K562 (cell line): ENCODE results near the gene PLTP.

Experiments used
- ELF4 ChIP-seq: fragments of 450-650 bp; formaldehyde crosslinking; IDR thresholded peaks from 2 replicates; pipeline ENCODE4 v1.4.0; 2022; ENCODE audit warnings: missing genetic modification characterization
- ESRRA ChIP-seq: fragments of 450-650 bp; IDR thresholded peaks from 2 replicates; pipeline ENCODE4 v1.6.1; 2014; ENCODE audit warnings: low read depth, mild to moderate bottlenecking, moderate library complexity, borderline replicate concordance
- FOXJ3 ChIP-seq: sonication (generic); formaldehyde crosslinking; IDR thresholded peaks from 2 replicates; pipeline ENCODE4 v1.4.0; 2020; ENCODE audit warnings: mild to moderate bottlenecking, missing genetic modification reagents
- HSF4 ChIP-seq: fragments of 250-450 bp; sonication (Bioruptor Pico); IDR thresholded peaks from 2 replicates; pipeline ENCODE4 v2.1.2; 2022; ENCODE audit warnings: mild to moderate bottlenecking, moderate library complexity, borderline replicate concordance
- IRF2 ChIP-seq: sonication (generic); formaldehyde crosslinking; IDR thresholded peaks from 2 replicates; pipeline ENCODE4 v1.8.1; 2022; ENCODE audit warnings: mild to moderate bottlenecking, missing genetic modification reagents
- JUNB ChIP-seq: fragments of 450-650 bp; formaldehyde crosslinking; conservative IDR thresholded peaks from 2 replicates; pipeline ENCODE4 v1.4.0; 2020; ENCODE audit warnings: mild to moderate bottlenecking
- MXI1 ChIP-seq: IDR thresholded peaks from 2 replicates; pipeline ENCODE4 v1.6.1; 2011; ENCODE audit warnings: low read depth, mild to moderate bottlenecking, improper control_type of control experiment, low read length
- PHB2 ChIP-seq: fragments of 450-650 bp; IDR thresholded peaks from 2 replicates; pipeline ENCODE4 v1.6.1; 2017; ENCODE audit warnings: low read depth
- RERE ChIP-seq: sonication (generic); formaldehyde crosslinking; IDR thresholded peaks from 2 replicates; pipeline ENCODE4 v1.8.0; 2023; ENCODE audit warnings: missing genetic modification reagents, mild to moderate bottlenecking, borderline replicate concordance
- TF ChIP-seq, protein P1 (sequence below), 3 experiments: IDR thresholded peaks in 2 of 3; conservative IDR thresholded peaks in 1 of 3; 2 replicates each; pipeline ENCODE4 v1.5.1; 2011 to 2012; ENCODE audit warnings: low read length in 3 of 3, mild to moderate bottlenecking in 3 of 3, control low read depth in 2 of 3, improper control_type of control experiment in 1 of 3, inconsistent platforms in 1 of 3, low read depth in 1 of 3, mixed read lengths in 1 of 3, moderate library complexity in 1 of 3; ENCODE audit not compliant: insufficient read depth in 2 of 3
- TF ChIP-seq, protein P2 (sequence below): sonication (generic); formaldehyde crosslinking; IDR thresholded peaks from 2 replicates; pipeline ENCODE4 v1.9.0; 2022; ENCODE audit warnings: mild to moderate bottlenecking, missing genetic modification reagents

DNA sequence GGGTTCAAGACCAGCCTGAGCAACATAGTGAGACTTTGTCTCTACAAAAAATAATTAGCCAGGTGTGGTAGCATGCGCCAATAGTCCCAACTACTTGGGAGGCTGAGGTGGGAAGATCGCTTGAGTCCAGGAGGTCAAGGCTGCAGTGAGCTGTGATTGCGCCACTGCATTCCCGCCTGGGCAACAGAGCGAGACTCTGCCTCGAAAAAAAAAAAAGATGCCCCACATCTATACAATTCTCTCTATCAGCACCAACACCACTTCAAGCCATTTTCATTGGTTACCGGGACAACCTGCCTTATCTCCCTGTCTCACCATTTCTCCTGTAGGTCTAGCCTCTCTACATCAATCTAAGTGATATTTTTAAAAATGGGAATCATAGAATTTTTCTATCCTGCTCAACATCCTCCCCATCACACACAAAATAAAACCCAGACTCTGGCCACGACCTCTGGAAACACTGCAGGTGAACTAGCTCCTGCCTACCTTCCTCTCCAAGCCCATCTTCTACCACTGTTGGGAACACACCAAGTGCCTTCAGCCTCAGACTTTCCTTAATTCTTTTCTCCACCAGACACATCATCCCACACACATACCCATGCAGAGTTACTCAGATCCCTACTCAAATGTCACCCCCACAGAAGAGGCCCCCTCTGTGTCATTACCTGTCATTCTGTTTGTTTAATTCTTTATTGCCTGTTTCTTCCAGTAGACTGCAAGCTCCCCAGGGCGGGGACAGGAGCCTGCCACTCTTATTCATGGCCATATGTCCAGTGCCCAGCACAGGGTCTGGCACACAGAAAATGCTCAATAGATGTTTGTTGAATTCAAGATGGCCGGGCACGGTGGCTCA is 9.6 kb upstream of the PLTP start:
- TF ChIP-seq, protein P1, sequence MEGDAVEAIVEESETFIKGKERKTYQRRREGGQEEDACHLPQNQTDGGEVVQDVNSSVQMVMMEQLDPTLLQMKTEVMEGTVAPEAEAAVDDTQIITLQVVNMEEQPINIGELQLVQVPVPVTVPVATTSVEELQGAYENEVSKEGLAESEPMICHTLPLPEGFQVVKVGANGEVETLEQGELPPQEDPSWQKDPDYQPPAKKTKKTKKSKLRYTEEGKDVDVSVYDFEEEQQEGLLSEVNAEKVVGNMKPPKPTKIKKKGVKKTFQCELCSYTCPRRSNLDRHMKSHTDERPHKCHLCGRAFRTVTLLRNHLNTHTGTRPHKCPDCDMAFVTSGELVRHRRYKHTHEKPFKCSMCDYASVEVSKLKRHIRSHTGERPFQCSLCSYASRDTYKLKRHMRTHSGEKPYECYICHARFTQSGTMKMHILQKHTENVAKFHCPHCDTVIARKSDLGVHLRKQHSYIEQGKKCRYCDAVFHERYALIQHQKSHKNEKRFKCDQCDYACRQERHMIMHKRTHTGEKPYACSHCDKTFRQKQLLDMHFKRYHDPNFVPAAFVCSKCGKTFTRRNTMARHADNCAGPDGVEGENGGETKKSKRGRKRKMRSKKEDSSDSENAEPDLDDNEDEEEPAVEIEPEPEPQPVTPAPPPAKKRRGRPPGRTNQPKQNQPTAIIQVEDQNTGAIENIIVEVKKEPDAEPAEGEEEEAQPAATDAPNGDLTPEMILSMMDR (IDR thresholded peaks at IDR 0.05 in 2 of 3, conservative IDR thresholded peaks at IDR 0.05 in 1 of 3; ENCODE audit: insufficient read depth in 2 of 3, low read depth in 1 of 3, low read length in 3 of 3): no peak
- TF ChIP-seq, protein P2, sequence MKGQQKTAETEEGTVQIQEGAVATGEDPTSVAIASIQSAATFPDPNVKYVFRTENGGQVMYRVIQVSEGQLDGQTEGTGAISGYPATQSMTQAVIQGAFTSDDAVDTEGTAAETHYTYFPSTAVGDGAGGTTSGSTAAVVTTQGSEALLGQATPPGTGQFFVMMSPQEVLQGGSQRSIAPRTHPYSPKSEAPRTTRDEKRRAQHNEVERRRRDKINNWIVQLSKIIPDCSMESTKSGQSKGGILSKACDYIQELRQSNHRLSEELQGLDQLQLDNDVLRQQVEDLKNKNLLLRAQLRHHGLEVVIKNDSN (CRISPR knock-in tag): no peak
- TF ChIP-seq PHB2 (no peak), ESRRA (no peak), ELF4 (CRISPR knock-in tag) (no peak), IRF2 (no peak), JUNB (no peak), HSF4 (CRISPR knock-in tag) (no peak), RERE (CRISPR knock-in tag) (no peak), MXI1 (no peak), FOXJ3 (CRISPR knock-in tag) (no peak)
